HS-5 (cell line): ENCODE results near the gene DIDO1.

Source experiments
- DNase-seq: peaks from one replicate; pipeline ENCODE4 v3.0.0-alpha.2; 2012; ENCODE audit warnings: low read depth

Gene DIDO1

DNA sequence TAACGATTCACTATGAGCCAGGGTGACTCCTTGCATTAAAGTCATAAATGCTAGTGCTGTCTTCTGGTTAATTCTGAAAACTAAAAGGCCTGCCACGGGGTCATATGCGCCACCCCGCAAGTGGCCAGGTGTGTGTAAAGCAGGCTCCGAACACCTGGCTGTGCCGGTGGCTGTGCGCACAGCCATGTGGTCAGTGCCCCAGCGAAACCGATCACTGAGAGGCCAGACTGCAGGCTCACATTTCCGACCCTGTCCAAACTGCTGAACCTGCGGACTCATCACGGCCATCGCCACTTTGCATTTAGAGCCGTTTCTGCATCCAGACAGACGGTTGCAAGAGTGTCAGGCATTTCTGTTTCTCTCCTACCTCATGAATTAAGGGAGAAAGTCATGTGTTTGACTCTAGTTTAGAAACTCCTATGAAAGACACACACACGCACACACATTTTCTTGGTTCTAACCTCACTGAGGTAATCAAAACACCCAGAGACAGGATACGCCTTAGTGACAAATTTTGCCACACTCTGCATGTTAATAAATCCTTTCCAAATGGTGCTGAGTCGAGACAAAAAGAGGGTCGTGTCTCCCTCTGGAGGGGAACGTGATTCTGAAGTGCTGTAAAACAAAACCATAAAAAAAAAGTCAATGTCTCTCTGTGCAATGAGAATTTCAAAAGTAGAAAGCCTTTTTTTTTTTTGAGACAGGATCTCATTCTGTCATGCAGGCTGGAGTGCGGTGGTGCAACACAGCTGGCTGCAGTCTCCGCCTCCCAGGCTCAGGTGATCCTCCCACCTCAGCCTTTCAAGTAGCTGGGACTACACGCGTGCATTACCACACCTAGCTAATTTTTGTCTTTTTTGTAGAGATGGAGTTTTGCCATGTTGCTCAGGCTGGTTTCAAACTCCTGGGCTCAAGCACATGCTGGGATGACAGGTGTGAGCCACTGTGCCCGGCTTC is 33.7 kb downstream of the DIDO1 start:
- no peak for DNase-seq

DNA sequence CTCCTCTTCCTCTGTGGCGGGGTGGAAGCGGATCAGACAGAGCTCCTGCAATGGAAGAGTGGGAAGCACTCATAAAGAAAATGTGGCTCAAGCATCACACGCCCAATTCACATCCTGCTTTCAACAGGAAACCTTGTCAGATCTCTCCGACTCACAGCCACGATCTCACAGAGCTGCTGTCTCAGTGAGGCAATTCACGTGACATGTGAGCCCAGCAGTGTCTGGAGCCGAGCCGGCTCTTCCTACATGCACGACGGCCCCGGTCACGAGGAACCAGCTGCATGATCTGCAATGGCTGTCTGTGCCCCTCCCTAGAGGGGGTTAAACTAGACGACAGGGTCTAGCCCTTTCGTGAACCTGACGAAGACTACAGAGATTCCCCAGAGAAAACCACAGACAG is 35.2 kb downstream of the DIDO1 start:
- no peak for DNase-seq

DNA sequence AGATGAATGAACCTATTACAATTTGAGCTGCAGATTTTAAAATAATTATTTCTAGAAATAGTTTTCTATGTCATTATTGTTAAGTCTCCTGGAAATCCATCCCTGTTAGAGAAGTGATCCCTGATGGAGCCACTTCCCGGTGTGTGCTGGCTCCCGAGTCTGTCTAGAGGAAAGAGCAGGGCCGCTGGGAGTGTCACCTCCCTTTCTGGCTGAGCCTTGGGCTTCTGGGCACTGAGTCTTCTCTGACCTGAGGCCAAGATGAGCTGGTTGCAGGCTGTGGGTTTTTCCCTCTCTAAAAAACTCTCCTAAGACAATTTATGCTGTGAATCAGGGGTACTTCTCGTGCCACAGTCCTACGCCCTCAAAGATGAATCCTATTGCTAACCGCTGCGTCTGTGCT is 35.9 kb downstream of the DIDO1 start:
- no peak for DNase-seq

DNA sequence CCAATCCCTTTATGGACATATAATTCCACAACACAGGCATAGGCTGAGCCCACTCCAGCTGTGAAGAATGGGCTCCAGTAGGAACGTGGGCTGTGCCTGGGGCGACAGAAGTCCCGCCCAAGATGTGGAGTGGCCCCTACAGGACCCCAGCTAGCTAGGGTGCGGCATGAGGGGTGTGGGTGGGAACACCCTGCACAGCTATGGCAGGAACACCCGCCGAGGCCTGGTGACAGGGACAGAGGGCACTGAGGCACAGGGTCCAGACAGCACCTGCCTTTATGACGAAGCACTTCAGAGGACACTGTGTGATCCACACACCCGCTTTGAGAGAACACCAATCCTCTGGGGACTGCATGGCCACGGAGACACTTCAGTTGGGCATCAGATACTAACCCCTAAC is 36.4 kb downstream of the DIDO1 start:
- no peak for DNase-seq

DNA sequence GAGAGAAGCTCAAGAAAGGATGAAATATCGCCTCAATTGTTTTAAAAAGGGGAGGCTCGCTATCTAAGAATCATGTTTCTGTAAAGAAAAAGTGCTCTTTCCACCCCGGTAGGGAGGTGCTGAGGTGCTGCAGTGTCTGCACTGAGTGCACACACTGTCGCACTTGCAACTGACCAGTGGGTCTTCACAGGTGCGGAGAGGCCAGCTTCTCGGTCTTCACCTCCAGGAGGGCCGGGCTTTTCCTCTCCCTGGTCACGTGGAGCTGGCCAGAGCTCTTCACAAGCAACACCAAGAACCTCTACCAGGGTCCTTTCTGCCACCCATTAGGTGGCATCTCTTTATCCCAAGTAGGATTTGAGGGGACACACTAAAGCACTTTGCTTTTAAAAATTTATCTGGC is 36.9 kb downstream of the DIDO1 start:
- no peak for DNase-seq

DNA sequence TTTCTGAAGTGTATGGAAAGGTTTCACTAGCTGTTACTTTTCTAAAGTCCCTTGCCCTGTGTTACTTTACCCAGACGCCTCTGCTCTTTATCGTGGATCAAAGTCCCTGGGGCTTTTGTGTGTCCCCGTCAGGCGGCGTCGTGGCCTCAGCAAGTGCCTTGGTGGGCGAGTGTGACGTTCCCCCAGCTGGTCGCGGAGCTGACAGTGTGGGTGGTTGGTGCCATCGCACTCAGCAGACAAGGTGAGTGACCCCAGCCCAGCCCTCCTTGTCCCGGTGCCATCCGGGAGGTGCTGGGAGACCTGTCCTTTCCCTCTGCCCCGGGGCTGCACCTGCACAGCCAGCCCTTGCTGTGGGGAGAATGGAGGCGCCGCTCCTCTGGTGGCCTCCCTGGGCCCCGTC is 37.4 kb downstream of the DIDO1 start:
- no peak for DNase-seq

DNA sequence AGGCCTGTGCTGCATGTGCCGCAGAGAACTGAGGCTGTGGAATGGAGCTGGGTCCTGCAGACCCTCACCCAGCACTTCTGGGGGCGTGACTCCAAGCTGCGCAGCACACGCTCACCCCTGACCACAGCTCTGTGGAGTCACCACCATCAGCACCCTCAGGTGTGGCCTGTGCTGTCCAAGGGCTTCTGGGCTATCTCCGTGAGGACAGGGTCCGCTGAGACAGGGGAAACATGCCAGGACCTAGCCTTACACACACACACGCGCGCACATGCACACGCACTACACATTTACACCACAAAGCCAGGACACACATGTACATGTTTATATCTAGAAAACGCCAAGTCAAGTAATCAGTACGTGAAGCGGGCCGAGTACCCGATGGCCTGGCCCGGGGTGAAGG is 37.9 kb downstream of the DIDO1 start:
- no peak for DNase-seq

DNA sequence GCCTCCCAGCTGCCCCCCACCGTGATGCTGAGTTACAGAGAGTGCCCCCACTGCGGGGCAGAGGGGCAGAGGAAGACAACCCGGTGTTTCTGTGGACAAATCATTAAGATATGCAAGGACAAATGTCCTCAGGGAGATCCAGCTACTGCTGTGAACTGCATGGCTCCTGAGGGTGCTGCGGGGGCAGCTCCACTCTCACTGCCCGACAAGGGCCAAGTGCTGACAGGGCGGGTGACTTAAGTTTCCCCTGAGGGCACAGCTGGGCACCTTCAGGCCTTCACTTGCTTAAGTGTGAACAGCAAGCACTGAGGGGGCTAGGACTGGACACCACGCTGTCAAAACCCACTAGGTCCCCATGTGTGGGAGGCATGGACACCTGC is 38.5 kb downstream of the DIDO1 start:
- DNase-seq: no peak

DNA sequence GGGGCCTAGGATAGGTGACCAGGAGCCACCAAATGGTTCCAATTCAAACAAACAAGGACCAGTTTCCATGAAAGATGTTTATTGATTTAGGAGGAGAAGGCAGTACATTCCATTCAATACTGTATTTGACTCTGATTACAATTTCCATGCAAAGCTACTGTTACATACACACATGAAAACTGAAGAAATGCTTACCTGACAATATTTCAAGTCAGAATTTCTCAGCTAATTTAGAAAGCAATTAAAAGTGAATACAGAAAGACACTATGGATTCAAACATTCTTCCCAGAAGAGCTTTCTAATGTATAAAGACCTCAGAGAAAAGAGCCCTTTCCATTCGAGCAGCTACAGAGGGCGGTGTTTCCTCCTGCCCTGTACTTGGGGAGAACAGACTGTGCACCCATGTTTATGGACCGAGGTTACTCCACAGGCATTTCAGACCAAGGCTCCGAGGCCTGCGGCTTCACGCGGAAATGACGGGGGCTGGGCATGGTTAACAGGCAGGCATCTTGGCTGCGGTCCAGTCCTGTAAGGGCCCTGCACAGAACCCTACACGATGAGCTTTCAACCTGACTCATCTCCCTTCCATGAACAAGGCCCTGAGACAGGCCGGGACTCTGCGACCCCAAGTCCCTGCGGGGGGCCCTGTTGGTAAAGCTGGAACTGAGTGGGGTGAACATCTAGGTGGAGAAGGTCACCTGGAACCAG is 39.0 kb downstream of the DIDO1 start:
- DNase-seq: peak; percentile 39

DNA sequence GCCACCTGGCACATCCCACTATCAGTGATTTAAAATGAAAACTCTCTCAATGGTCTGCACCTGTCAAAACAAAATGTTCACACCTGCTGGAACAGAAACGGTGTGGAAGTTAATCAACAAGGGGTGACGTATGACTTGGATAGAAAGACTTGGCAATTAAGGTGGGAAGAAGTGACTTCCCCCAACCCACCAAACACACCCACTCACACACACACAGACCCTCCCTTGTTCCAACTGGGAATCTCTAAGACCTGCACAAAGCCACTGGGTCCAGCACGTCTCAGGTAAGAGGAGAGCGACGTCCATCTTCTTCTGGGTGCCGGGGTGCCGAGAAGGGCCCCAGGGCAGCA is 39.6 kb downstream of the DIDO1 start:
- DNase-seq: no peak

DNA sequence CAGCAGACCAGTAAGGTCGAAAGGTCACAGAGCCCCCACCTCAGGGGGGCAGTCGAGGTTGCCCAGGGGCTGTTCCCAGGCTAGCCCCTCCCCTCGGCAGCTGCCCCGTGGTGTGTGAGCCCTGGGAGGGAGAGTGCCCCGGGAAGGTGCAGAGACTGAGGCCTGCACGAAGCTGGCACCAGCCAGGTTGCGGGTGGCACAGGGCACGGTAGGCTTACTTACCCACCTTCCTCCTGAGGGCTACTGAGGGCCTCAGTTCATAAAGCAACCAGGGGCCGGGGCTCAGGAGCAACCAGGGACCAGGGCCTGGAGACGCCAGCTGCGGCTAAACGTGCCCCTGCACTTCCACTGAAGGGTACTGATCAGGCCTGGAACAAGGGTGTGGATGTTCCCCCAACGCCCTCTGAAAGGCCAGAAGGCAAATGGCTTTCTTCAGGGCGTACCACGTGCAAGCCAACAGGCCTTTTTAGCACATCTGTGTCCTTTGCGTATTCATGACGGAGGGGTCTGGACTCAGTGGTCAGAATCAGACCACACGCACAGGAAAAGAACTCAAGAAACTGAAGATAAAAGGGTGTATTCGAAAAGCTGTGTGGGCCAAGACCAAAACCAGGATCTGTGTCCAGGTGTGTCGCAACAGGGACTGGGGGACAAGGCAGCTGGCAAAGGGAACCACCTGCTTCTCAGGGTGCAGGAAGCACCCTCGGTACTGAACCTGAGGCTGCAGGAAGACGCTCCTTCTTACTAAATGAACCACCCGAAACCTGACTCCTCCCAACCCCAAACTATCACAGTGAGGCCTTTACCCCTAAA is 40.2 kb downstream of the DIDO1 start:
- DNase-seq: no peak

DNA sequence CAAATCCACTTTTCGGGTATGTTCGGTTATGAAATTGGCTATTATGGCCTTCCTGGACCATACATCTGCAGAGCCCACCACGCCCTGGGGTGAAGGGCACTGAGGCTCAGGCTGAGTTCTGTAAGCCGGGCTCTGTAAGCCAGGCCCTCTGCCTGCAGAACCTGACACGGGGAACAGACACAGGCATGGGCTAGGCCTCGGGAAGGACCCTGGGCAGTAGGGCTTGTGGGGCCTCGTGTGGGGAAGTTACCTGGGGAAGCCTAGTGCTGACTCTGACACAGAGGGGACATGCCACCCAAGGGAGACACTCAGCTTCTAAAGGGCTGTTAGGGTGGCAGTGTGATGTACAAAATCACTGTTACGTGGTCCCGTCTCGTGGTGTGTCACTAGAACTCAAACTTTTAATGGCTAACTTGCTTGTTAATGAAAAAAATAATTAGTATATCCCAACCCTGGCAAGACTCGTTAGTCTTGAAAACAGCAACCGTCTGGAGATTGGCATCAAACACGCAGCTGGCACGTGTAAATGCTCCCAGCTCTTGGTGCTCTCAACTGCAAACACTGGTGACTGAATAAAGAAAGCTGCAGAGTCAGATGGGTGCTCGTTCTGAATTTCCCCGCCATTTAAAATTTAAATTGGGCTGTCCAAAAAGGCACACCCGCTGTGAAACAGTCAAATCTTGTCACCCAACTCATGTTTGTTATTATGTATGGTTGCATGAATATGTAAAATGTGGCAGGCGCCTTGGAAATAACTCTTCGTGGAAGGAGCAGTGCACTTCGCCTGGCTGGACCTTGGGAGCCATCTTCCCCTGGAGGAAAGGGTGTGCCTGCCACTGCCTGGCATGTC is 41.0 kb downstream of the DIDO1 start:
- DNase-seq: no peak

DNA sequence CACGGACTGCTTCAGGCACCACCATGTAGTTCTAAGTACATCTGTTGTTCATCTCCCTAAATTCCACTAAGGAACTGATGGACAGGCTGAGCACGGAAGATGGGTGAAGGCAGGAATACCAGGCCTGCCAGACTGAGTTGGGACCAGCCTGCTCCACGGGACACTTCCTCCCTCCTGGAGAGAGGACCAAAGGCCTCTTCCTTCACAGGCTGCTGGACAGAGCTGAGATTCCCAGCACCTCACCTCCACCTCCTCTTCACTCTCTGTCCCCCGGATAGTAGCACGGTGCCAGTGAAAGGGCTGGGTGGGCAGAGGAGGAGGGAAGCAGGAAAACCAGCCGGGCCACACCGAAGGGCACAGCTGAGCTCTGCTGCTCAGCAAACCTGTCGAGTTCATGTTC is 41.7 kb downstream of the DIDO1 start:
- DNase-seq: no peak

DNA sequence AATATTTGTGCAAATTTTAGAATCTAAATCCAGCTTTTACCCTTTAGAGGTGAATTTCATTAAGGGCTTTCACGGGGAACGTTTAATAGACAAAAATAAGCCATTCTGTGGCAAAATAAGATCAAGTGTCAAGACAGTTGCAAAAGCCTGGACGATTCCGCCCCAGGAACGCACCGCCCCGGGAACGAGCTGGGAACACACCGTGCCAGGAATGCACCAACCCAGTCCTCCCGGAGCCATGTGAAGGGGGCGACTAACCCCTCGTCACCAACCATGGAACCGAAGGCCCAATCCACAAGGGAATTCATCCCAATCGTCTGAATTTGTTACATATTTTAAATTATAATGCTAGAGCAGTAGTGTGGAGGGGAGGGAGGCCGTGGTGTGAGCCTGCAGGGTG is 43.9 kb downstream of the DIDO1 start:
- DNase-seq: no peak

DNA sequence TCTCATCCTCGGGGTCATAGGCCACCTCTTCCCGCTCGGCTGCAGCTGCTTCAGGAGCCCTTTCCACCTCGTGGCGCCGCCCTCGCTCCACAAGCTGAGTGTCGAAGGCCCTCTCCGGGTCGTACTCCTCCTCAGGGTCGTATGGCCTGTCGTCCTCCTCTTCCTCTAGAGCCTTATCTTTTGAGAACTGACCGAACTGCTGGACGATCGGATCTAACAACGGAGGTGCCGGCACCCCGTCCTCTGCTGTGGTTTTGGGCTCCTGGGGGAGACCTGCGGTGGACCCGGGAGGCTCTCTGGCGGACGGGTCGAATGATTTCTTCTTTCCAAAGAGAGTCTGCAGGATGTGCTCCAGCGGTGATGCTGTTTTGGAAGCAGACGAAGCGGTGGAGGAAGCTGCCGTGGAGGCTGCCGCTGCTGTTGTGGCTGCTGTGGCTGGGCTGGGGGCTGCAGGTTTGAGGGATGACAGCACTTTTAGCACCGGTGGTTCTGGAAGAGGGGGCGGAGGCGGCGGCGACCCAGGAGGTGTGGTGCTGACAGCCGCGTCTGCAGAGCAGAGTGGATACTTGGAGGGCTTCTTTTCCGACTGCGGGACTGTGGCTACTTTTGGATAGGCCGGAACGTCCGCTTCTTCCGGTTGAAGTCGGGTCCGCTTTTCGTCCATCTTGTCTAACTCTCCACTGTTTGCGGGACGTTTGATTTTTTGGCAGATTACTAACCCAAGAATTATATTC is 44.5 kb downstream of the DIDO1 start:
- no peak for DNase-seq

DNA sequence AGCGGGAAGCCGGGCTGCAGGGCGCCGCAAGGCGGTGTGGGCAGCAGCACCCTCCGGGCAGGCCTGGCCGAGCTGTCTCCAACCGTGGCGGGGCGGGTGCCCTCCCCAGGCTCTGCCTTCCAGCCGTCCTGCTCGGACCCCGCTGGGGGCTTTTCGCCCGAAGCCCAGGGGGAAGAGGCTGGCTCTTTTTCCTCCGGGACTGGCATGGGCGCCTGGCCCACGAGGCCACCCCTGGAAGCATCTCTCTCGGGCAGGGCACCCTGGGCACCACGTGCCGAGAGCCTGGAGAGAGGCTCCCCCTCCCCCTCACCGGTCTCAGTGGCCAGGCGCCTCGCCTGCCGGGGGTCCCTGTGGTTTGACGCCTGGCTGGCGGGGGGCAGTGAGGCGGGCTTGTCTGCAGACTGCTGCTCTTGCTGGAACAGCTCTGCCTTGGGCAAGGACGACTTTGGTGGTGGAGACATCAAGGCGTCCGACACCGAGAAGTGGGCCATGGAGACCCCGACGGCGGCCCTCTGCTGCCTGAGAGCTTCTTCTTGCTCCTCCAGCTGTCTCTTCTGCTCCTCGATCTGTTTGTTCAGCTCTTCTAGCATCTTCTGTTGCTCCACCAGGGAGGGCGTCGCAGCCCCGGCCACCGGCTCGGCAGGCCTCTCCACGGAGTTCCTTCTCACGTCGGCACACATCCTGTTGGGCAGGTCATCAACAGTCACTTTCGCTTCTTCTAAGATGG is 45.2 kb downstream of the DIDO1 start:
- no peak for DNase-seq

DNA sequence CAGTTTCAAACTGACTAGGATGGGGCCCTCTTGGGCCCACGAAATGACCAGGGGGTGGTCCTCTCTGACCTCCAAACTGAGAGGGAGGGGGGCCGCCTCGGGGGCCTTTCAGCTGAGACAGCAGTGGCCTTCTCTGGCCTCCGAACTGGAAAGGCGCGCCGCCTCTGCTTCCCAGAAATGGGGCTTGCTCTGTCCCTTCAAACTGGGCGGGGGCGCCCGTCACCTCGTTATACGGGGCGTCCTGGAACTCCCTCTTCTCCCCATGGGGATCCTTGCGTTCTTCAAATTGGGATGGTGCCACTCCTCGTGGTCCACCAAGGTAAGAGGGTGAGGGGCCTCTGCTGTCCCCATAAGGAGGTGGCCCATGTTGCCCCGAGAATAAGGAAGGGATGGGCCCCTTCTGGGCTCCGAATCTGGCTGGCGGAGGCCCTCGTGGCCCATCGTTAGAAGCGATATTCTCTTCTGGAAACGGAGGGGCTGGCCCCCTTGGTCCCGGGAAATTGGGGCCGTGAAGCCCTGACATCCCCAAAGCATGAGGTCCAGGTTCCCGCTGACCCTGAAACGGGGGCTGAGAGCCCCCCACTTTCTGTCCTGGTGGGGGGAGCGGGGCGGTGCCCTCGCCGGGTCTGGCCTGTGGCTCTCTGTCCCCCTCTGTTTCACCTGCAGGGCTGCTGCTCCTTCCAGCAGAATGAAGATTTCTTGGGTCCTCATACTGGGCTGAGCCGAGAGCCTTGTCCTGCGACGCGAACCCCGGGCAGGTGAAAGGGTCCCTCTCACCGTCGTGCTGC is 46.0 kb downstream of the DIDO1 start:
- no peak for DNase-seq

DNA sequence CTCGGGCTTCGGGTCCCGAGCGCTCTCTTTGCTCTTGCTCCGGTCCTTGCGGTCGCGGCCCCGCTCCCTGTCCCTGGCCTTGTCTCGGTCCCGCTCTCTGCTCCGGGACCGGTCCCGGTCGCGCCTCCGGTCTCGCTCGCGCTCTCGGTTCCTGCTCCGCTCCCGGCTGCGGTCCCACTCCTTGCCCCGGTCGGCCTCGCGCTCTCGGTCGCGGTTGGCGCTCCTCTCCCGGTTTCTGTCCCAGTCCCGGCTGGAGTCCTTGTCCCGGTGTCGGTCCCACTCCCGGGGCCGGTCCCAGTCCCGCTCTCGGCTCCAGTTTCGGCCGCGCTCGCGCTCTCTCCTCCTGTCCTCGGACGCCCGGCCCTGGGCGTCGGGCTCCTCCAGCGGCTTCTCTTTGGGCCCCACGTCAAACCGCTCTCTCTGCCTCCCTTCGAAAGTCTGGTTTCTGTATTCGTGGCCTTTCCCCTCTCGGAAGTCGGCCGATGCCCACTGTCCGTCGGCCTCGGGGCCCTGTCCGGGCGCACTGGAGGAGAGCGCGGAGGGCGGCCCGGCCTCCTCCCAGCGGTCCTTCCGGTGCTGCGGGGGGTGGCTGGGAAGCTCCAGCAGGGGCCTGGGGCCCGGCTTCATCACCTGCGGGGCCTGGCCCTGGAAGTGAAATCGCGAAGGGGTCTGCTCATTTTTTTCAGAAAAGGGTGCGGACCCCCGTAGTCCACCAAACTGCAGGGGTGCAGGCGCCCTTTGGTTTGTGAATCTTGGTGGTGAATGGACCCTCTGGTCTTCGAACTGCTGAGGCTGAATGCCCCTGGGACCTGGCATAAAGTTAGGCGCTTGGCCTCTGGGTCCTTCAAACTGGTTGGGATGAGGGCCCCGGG is 46.8 kb downstream of the DIDO1 start:
- DNase-seq: no peak
